Activated CD8-positive, alpha-beta T cell treated with anti-CD3 and anti-CD28 coated beads for 36 hours (primary cell): ENCODE data around the gene LBX1. TPM values are rescaled to one million over a fixed set of nuclear protein-coding genes. Genes with fewer than 3 reads are reported as not detected.

ENCODE experiments used
- ATAC-seq: fragments of 200-7000 bp; cut with Tn5 transposase; one replicate; pipeline ENCODE4 v1.10.0; 2021; ENCODE audit warnings: mild to moderate bottlenecking, moderate library complexity
- CTCF ChIA-PET: fragments of 350-600 bp; sonication (Branson Sonifier 250); formaldehyde crosslinking; loops from one replicate; lab custom pipeline; 2021; ENCODE audit warnings: antibody characterized with exemption; lab: Charles Lee
- POLR2A ChIA-PET: fragments of 350-600 bp; sonication (Branson Sonifier 250); formaldehyde crosslinking; loops from one replicate; lab custom pipeline; 2021; ENCODE audit warnings: antibody characterized with exemption; lab: Charles Lee
- DNase-seq: peaks from one replicate; pipeline ENCODE4 v3.0.0-alpha.2; 2020
- H3K27ac Mint-ChIP-seq: one replicate; pipeline ENCODE4 v1.8.0; 2021; ENCODE audit warnings: mild to moderate bottlenecking, mixed read lengths
- H3K27me3 Mint-ChIP-seq: one replicate; pipeline ENCODE4 v1.8.0; 2021; ENCODE audit warnings: mixed read lengths
- H3K36me3 Mint-ChIP-seq: one replicate; pipeline ENCODE4 v1.8.0; 2021; ENCODE audit warnings: low read depth, mixed read lengths
- H3K4me1 Mint-ChIP-seq: one replicate; pipeline ENCODE4 v1.8.0; 2021; ENCODE audit warnings: low read depth, mixed read lengths
- H3K4me3 Mint-ChIP-seq: one replicate; pipeline ENCODE4 v1.8.0; 2021; ENCODE audit warnings: mild to moderate bottlenecking, moderate library complexity, mixed read lengths
- H3K9me3 Mint-ChIP-seq: one replicate; pipeline ENCODE4 v1.8.0; 2021; ENCODE audit warnings: mixed read lengths
- intact Hi-C: fragments of 100-400 bp; cut with micrococcal nuclease; formaldehyde crosslinking; loops from one replicate; pipeline ENCODE4 v1.10.0; 2022
- total RNA-seq, 2 experiments: library from RNA; stranded (reverse); gene quantifications; one replicate each; pipeline ENCODE4 v1.2.3, GENCODE V29; 2021
- TF ChIP-seq, protein P1 (sequence below): fragments of 200-600 bp; IDR thresholded peaks from one replicate; pipeline ENCODE4 v1.8.0; 2022; ENCODE audit warnings: antibody characterized with exemption, mild to moderate bottlenecking

LBX1 gene
- total RNA-seq, 2 experiments from 2014 or later: not detected

GRCh38 chr10:101263150-101263752, 34.0 kb upstream of the LBX1 start:
- peaks cover 23% of the 10 kb centered on the region for H3K27me3 Mint-ChIP-seq
- ChIA-PET POLR2A (interaction anchor here (0.6 kb wide), 1 partner anchor 627 kb away, joined by 3 read pairs; no protein-coding TSS in a partner anchor), CTCF (interaction anchor here (0.6 to 2.8 kb wide), 3 partner anchors 8 to 204 kb away, joined by 3 to 13 read pairs (median 3); no protein-coding TSS in a partner anchor)
- H3K4me1 Mint-ChIP-seq: no peaks in the 10 kb centered on the region
- H3K27ac Mint-ChIP-seq: no peak overlapping the region
- H3K36me3 Mint-ChIP-seq: no peaks in the 10 kb centered on the region
- intact Hi-C loops: no loop called here
- DNase-seq: no peak
- TF ChIP-seq, protein P1, sequence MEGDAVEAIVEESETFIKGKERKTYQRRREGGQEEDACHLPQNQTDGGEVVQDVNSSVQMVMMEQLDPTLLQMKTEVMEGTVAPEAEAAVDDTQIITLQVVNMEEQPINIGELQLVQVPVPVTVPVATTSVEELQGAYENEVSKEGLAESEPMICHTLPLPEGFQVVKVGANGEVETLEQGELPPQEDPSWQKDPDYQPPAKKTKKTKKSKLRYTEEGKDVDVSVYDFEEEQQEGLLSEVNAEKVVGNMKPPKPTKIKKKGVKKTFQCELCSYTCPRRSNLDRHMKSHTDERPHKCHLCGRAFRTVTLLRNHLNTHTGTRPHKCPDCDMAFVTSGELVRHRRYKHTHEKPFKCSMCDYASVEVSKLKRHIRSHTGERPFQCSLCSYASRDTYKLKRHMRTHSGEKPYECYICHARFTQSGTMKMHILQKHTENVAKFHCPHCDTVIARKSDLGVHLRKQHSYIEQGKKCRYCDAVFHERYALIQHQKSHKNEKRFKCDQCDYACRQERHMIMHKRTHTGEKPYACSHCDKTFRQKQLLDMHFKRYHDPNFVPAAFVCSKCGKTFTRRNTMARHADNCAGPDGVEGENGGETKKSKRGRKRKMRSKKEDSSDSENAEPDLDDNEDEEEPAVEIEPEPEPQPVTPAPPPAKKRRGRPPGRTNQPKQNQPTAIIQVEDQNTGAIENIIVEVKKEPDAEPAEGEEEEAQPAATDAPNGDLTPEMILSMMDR: no peak
- peaks cover under 1% of the 10 kb centered on the region for H3K9me3 Mint-ChIP-seq
- ATAC-seq: no peak
- H3K4me3 Mint-ChIP-seq: no peak overlapping the region

- peaks cover 20% of the 10 kb centered on the region for H3K27me3 Mint-ChIP-seq
- ATAC-seq (no peak), DNase-seq (no peak)
- ChIA-PET POLR2A (no interaction called here), CTCF (interaction anchor here (1.4 to 3.1 kb wide), 2 partner anchors 36 to 205 kb away, joined by 3 to 9 read pairs; no protein-coding TSS in a partner anchor)
- no peaks in the 10 kb centered on the region for H3K4me1 Mint-ChIP-seq
- peaks cover 3% of the 10 kb centered on the region for H3K9me3 Mint-ChIP-seq
- no peak overlapping the region for H3K4me3 Mint-ChIP-seq
- TF ChIP-seq, protein P1: no peak
- intact Hi-C loops: no loop called here
- no peaks in the 10 kb centered on the region for H3K36me3 Mint-ChIP-seq
- no peak overlapping the region for H3K27ac Mint-ChIP-seq
Observed at GRCh38 chr10:101262147-101262546, 32.9 kb upstream of the LBX1 start.

- DNase-seq (no peak), ATAC-seq (no peak)
- H3K27ac Mint-ChIP-seq: no peak overlapping the region
- H3K9me3 Mint-ChIP-seq: peaks cover 3% of the 10 kb centered on the region
- ChIA-PET POLR2A (no interaction called here), CTCF (interaction anchor here (1.4 to 3.1 kb wide), 2 partner anchors 37 to 206 kb away, joined by 3 to 9 read pairs; no protein-coding TSS in a partner anchor)
- intact Hi-C loops: no loop called here
- TF ChIP-seq, protein P1: no peak
- H3K4me1 Mint-ChIP-seq: no peaks in the 10 kb centered on the region
- H3K36me3 Mint-ChIP-seq: no peaks in the 10 kb centered on the region
- no peak overlapping the region for H3K4me3 Mint-ChIP-seq
- peaks cover 20% of the 10 kb centered on the region for H3K27me3 Mint-ChIP-seq
Observed at GRCh38 chr10:101261702-101262101, 32.4 kb upstream of the LBX1 start.

GRCh38 chr10:101260764-101261481, 31.7 kb upstream of the LBX1 start:
- ATAC-seq (no peak), DNase-seq (no peak)
- TF ChIP-seq, protein P1: no peak
- ChIA-PET CTCF (interaction anchor here (1.1 to 3.1 kb wide), 4 partner anchors 37 to 206 kb away, joined by 3 to 9 read pairs (median 5); no protein-coding TSS in a partner anchor), POLR2A (no interaction called here)
- Mint-ChIP-seq H3K27ac (no peak overlapping the region), H3K4me1 (no peaks in the 10 kb centered on the region), H3K9me3 (peaks cover 3% of the 10 kb centered on the region), H3K4me3 (no peak overlapping the region), H3K36me3 (no peaks in the 10 kb centered on the region), H3K27me3 (peaks cover 24% of the 10 kb centered on the region)
- intact Hi-C loops: no loop called here
